Measurements from ENCODE around the gene CIRBP.

Gene CIRBP

DNA sequence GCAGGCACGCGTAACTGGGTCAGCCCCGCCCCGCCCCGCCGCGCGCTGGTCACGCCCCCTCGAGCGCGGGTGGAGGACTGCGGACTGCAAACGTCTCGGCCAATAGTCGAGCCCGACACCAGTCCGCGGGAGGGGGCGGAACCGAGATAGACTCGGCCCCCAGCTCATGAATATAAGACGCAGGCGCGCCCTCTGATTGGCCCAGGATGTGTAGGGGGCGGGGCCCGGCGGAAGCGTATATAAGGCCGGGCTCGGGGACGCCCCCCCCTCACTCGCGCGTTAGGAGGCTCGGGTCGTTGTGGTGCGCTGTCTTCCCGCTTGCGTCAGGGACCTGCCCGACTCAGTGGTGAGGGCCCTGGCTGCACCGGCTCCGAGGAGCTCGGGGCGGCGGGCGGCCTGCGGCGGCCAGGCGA, at the start of gene CIRBP:
CIRBP (plus strand) TSS at position 268 of the 413 bp plus-strand sequence. CDS start 1,602 bp downstream, outside the sequence.
- peak; percentile 97 for DNase-seq (ENCODE audit: low spot score)

DNA sequence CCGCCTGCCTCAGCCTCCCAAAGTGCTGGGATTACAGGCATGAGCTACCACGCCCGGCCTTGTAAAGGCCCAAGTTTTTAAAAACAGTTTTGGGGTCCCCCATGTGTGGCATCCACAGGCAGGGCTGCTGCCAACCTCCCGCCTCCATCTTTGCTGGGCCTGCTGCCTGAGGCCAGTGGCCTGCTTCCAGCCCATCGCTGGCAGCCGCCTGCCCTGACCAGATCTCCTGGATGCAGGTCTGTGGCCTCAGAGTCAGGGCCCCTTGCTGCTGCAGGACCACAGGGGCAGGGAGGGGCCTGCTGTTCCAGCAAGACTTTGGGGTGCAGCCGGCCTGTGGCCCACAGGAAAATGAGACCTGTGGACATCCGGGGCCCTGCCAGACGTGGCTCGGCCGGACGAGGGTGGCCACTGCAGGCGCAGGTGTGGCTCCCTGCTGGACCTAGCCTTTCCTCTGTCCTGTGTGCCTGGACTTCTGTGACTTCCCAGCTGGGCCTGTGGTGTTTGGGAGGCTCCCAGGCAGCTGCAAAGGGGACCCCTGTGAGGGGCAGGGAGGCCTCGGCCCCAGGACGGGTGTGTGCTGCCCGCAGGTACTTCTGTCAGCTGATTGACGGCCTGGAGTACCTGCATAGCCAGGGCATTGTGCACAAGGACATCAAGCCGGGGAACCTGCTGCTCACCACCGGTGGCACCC, 49.2 kb upstream of the CIRBP start:
- no peak for DNase-seq (ENCODE audit: low spot score)

DNA sequence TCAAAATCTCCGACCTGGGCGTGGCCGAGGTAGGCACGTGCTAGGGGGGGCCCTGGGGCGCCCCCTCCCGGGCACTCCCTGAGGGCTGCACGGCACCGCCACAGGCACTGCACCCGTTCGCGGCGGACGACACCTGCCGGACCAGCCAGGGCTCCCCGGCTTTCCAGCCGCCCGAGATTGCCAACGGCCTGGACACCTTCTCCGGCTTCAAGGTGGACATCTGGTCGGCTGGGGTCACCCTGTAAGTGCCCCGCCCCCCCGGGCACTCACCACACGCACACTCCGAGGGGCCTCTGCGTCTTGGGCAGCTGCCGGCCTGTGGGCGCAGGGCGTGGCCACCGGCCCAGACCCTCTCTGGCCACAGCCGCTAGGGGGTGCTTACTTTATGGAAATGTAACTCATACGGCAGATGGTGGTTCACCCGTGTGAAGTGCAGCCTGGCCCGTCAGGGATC, 48.6 kb upstream of the CIRBP start:
- DNase-seq (ENCODE audit: low spot score): no peak

DNA sequence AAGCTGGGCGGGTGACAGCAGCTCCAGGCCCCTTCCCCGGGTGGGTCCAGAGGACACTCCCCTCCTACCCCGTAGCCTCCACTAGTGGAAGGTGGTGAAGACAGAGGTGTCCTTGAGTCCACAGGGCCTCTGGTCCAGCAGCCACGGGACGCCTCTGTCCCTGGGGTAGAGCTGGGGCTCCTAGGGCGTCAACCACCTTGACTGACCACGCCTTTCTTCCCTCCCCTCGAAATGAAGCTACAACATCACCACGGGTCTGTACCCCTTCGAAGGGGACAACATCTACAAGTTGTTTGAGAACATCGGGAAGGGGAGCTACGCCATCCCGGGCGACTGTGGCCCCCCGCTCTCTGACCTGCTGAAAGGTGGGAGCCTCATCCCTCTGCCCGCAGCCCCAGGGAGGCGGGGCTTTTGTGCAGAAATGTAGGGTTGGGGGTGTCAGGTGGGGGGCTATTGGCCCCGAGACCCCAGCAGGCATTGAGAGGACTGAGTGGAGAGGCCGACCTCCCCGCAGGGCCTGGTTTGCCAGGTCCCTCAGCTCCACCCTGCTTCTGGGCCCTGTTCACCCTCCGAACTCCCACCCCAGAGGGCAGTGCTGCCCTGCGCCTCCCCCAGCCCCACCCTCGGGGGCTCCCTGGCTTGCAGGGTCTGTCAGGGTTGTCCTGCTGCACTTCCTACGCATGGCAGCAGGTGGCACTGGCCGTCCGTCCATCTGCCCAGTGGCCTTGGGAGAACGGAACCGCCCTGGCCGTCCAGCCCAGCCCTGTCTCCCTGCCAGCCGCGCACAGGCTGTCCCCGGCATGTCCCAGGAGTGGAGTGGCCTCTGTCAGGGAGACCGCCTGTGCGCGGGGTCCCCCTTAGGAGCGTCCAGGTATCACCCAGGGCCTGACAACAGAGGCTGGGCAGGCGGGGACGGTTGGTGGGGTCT, 47.9 kb upstream of the CIRBP start:
- peak; percentile 57 for DNase-seq (ENCODE audit: low spot score)

DNA sequence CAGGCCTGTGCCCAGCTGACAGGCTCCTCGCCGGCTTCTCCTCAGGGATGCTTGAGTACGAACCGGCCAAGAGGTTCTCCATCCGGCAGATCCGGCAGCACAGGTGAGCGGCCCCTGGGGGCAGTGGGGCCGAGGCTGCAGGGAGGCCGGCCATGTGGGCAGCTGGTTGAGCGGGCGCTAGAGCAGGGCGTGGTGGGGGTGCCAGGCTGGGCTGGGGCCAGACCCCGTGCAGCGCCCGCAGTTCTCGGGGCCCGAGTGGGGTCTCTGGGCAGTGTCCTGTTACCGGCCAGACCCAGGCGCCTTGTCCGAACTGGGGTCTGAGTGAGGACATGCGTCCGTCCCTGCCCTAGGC, 47.3 kb upstream of the CIRBP start:
- DNase-seq (ENCODE audit: low spot score): no peak

DNA sequence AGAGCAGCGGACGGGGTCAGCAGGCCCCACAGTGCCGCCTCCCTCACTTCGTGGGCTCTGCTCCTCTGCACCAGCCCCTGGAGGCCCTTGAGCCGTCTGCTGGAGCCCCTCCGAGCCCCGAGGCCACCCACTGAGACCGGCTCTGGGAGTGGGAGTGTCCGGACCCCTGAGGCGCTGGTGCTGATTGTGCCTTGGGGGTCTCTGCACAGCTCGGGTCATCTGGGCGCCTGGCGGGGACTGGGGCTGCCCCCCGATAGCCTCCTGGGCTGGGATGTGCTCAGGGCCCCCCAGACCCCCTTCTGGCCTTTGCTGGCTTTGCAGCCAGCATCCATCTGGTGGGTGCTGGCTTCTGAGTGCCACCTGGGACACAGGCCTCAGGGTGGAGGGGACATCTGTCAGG, 46.7 kb upstream of the CIRBP start:
- no peak for DNase-seq (ENCODE audit: low spot score)

DNA sequence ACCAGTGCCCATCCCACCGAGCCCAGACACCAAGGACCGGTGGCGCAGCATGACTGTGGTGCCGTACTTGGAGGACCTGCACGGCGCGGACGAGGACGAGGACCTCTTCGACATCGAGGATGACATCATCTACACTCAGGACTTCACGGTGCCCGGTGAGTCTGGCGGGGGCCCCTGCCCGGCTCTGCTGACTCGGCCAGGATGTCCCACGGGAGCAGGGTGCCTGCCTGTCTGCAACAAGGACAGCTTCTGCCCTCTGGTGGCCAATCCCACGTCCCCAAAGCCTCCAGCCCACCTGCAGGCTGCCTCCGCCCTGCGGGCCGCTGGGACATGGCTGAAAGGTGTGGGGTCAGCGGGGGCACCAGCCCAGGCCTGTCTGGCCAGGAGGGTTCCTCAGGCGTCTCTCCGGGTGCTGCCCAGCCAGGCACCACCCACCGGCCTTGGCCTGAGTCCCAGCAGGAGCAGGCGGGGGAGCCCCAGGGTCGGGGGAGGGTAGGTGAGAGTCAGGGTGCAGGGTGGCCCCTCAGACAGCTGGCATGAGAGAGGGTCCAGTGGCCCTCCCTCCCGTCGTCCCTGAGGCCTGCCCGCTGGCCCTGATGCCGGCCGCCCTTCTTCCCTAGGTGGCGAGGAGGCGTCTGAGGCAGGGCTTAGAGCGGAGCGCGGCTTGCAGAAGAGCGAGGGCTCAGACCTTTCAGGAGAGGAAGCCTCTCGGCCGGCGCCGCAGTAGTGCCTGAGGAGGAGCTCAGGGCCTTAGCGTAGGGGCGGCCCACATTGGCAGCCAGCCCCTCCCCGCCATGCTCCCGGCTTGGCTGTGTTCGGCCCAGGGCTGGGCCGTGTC, 45.9 kb upstream of the CIRBP start:
- no peak for DNase-seq (ENCODE audit: low spot score)

DNA sequence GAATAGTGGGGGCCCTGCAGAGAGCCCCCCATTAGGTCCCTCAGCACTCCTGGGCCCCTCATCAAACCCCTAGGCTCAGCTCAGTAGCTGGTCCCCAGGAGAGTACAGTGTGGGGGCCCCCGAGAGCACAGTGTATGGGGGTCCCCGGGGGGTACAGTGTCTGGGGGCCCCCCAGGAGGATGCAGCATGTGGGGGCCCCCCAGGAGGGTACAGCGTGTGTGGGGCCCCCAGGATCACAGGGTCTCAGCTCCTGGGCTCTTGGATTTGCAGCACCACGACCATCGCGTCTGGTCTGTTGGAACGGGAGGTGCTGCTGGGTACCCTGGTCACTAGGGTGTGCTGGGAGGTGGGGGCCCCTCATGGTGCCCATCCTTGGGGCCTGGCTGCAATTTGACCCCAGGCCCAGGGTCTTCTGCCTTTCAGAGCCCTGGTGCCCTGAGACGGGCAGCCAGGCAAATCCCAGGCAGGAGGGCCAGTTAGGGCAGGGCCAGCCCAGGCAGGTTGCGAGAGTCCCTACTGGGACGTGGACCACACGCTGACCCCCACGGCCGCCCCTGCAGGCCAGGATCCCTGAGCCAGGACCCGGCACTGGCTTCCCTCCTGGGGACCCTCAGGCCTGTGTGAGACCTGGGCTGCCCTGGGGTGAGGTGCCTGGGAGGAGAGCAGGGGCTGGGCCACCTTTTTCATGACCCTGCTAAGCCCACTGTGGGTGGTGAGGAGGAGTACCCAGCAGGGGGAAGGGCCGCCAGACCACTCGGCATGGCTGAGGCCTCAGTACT, 44.9 kb upstream of the CIRBP start:
- no peak for DNase-seq (ENCODE audit: low spot score)

DNA sequence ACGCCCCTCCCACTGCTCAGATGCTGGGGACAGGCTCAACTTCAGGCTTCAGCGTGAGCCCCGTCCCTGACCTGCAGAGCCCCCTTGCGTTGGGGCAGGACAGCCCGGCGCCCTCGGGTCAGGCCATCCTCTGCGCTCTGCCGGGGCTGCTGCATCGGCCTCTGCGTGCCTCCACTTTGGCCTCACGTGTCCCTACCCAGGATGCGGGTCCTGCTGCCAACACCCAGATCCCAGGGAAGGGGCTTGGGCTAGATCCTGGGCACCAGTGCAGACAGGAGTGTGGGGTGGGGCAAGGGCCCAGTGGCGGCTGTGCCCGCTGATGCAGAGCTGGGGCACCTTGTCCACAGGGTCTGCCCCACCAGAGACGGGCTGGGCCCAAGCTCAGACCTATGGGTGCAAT, 44.3 kb upstream of the CIRBP start:
- DNase-seq (ENCODE audit: low spot score): no peak

DNA sequence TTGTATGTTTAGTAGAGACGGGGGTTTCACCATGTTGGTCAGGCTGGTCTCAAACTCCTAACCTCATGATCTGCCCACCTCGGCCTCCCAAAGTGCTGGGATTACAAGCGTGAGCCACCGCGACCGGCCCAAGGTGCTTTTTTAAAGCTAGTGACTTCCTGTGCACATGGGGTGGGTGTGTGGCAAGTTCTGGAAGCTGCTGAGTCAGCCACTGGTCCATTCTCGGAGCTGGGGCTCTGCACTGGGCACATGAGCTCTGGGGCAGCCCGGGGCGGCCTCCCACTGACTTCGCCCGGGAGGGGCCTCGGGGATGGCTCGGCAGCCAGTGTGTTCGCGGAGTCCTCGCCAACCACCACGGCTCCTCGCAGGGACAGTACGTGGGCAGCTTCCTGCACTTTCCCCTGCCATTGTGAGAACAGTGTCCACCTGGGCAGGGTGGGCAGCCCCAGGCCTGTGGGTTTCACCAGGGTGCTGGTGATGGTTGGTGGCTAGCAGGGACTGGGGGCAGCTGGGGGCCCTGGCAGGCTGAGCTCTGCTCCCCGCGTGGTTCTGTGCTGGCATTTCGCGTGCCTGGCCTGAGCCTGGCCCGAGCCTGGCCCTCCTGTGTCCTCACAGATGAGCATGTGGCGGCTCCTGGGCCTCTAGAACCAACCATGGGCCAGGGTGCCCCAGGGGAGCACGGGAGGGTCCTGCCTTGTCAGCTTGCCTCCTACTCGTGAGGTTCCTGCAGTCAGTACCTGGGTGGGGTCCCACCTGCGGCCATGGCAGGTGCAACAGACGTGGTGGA, 43.5 kb upstream of the CIRBP start:
- no peak for DNase-seq (ENCODE audit: low spot score)

DNA sequence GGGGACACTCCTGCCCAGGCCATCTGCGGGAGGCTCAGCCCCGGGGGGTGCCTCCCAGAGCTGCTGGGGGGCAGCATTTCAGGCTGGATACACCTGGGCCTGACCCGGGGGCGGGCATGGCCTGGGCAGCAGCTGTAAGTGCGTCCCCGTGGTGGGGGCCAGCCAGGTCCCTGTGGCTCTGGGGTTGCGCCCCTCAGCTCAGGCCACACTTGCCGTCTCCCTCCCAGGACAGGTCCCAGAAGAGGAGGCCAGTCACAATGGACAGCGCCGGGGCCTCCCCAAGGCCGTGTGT, 43.0 kb upstream of the CIRBP start:
- DNase-seq (ENCODE audit: low spot score): no peak

DNA sequence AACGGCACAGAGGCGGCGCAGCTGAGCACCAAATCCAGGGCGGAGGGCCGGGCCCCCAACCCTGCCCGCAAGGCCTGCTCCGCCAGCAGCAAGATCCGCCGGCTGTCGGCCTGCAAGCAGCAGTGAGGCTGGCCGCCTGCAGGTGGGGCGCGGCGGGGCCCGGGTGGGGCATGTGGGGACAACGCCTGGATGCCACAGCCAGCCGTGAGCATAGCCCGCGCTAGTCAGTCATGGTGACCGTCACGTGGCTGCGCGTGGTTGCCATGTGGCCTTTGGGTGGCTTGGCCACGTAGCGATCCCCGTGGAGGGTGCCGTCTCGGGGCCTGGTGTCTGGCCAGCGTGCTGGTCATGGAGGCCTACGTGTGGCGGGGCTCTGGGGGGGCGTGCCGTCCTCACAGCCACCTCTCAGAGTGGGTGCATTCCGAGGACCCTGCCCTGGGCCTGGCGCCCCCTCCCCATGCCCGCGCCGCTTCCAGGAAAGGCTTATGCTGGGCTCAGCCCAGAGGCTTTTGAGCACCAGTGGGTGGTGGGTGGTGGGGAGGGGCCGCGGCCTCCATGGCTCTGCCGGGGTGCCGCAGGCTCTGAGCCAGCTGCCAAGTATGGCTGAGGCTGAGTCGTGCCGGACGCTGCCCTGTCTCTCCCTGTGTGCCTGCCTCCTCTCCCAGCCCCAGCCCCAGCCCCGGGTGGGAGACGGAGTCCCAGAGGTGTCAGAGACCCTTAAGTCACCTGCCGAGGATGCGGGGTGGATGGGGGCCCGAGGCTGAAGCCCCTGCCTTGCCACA, 42.4 kb upstream of the CIRBP start:
- DNase-seq (ENCODE audit: low spot score): no peak

DNA sequence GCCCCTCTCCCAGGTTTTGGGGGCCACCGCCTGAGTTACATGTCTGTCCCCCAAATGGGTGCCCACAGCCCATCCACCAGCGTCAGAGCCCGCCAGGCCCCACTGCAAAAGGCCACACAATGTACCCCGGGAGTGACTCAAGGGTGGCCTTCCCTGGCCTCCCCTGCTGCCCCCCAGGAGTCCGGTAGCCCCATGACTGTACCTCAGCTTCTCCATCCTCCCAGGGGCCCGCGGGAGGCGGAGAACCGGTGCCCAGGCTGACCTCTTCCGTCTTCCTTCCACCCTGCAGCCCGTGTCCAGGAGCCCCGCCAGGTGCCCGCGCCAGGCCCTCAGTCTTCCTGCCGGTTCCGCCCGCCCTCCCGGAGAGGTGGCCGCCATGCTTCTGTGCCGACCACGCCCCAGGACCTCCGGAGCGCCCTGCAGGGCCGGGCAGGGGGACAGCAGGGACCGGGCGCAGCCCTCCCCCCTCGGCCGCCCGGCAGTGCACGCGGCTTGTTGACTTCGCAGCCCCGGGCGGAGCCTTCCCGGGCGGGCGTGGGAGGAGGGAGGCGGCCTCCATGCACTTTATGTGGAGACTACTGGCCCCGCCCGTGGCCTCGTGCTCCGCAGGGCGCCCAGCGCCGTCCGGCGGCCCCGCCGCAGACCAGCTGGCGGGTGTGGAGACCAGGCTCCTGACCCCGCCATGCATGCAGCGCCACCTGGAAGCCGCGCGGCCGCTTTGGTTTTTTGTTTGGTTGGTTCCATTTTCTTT, 41.7 kb upstream of the CIRBP start:
- no peak for DNase-seq (ENCODE audit: low spot score)

DNA sequence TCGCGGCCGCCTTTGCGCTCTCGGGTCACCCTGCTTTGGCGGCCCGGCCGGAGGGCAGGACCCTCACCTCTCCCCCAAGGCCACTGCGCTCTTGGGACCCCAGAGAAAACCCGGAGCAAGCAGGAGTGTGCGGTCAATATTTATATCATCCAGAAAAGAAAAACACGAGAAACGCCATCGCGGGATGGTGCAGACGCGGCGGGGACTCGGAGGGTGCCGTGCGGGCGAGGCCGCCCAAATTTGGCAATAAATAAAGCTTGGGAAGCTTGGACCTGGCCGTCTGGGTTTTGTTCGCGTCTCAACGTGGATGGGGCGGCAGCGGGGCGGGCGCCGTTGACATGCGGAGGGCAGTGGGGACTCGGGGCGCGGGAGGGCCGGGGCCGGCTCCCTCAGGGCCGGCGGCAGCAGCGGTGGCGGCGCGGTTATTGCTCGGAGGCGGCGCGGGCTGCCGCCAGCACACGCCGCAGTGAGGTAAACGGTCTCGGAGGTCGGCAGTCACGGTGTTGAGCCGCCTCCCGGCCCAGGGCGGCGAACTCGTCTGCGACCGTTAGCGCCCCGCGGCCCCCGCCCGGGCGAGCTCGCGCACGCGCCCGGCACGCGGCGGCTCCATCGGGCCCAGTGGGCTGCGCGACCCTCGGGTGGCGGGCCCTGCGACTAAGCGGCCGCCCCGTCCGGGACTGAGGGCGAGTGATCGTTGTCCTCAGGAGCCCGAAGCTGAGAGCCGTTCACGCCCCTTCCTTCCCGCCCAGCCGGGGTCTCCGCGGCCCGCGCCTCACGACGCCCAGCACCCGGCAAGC, 40.8 kb upstream of the CIRBP start:
- no peak for DNase-seq (ENCODE audit: low spot score)

DNA sequence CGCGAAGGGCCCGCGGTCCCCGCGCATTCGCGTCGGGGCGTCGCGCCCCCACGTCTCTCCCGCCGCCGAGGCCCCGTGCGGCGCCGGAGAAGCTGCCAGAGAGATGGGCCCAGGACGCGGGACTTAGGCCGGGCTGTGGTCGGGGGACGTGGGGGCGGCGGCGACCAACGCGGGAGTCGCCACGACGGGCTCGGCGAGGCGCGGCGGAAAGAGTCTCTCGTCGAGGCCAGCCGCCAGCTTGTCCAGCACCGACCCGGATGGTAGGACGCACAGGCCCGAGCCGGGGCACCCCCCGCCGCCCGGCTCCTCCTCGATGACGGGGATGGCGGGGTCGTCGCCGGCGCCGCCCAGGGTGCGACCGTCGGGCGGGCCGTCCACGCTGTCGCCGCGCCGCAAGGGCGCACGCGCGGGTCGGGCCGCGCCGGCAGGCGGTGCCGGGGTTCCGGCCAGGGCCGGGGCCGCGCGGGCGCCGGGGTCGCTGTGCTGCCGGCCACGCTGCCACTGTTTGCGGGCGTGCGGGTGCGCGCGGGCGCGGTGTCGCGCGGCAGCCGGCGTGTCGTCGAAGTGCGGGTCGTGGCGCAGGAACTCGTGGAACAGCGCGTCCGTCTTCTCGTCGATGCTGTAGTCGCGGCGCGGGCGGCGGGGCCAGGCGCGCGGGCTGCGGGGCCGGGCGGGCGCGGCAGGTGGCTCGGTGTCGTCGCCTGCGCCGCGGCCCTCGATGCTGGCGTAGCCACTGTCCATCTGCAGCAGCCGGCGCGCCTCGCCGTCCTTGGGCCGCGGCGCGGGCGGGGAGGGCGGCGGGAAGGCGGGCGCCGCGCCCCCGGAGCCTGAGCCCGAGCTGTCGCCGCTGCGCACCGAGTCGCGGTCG, 39.8 kb upstream of the CIRBP start:
- no peak for DNase-seq (ENCODE audit: low spot score)

DNA sequence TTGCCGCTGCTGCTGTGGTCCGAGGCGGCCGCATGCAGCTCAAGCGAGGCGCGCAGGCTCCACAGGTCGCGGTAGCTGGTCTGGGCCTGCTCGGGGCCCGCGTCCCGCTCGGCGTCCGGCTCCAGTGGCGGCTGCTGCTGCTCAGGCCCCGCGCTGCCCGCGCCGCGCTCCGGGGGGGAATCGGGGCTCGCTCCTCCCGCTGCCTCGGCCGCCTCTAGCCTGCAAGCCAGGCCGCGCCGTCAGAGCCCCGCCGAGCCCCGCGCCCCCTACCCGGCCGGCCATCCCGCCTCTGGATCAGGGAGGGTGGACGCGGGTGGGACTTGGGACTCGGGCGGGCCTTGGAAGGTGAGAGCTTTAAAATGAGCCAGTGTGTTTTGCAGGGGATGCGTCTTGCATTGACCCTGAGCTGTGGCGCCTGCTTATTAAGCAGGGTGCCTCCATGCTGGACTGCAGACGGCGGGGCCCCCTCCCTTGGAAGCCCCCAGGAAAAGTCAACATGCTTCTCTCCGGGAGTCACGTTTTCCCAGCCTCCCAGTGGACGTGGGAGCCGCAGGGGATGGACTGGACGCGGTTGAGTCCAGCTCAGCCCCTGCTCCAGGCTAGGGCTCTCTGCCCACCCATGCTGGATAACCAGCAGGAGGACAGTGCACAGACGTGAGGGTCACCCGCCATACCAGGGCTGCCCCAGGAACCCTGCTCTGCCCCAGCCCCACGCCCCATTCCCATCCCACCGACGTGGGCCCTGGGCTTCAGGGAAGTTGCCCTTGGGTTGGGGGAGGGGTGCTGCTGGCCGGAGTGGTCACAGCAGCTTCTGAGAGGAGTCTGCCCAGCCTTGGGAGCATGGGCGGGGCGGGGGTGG, 39.0 kb upstream of the CIRBP start:
- no peak for DNase-seq (ENCODE audit: low spot score)
